Caco-2 (cell line): ENCODE data around the gene ACVR2B. TPM values are rescaled to one million over a fixed set of nuclear protein-coding genes. Genes with fewer than 3 reads are reported as not detected.

ENCODE experiments used
- BruUV-seq: library from RNA; stranded (reverse); fragments of 400-500 nt; replicated peaks from 2 replicates; lab custom pipeline; 2021; lab: Mats Ljungman, UMichigan
- CTCF ChIA-PET: fragments of 300-600 bp; sonication (Branson Sonifier 250); formaldehyde crosslinking; loops from one replicate; lab custom pipeline; 2022; ENCODE audit warnings: antibody characterized with exemption; lab: Charles Lee
- POLR2A ChIA-PET: fragments of 300-600 bp; sonication (Branson Sonifier 250); formaldehyde crosslinking; loops from one replicate; lab custom pipeline; 2022; ENCODE audit warnings: antibody characterized with exemption; lab: Charles Lee
- DNase-seq, 2 experiments: peaks; one replicate each; pipeline versions ENCODE4 v3.0.0 to v3.0.0-alpha.2; 2020 to 2022
- H3K27me3 ChIP-seq: replicated peaks from 2 replicates; pipeline ENCODE4 v1.6.0; 2011; ENCODE audit warnings: low read length; ENCODE audit not compliant: control insufficient read depth, insufficient read depth
- H3K36me3 ChIP-seq: 2 replicates; pipeline ENCODE4 v1.5.1; 2011; ENCODE audit warnings: low read length; ENCODE audit not compliant: control insufficient read depth, insufficient read depth
- H3K4me1 ChIP-seq: fragments of 250-450 bp; sonication (Bioruptor Pico); 2 replicates; pipeline ENCODE4 v1.5.1; 2020; ENCODE audit warnings: mild to moderate bottlenecking
- H3K4me3 ChIP-seq: 2 replicates; pipeline ENCODE4 v1.5.1; 2011; ENCODE audit warnings: low read depth, mild to moderate bottlenecking, control low read depth, low read length
- H3K9me3 ChIP-seq: fragments of 250-450 bp; sonication (Bioruptor Pico); 2 replicates; pipeline ENCODE4 v1.5.1; 2020; ENCODE audit warnings: mild to moderate bottlenecking, moderate library complexity
- H3K27ac Mint-ChIP-seq: one replicate; pipeline ENCODE4 v1.8.0; 2022; ENCODE audit warnings: mixed read lengths; ENCODE audit not compliant: unreplicated experiment
- H3K27me3 Mint-ChIP-seq: one replicate; pipeline ENCODE4 v1.8.0; 2022; ENCODE audit warnings: mixed read lengths; ENCODE audit not compliant: insufficient read depth, unreplicated experiment
- H3K36me3 Mint-ChIP-seq: one replicate; pipeline ENCODE4 v1.8.0; 2022; ENCODE audit warnings: mild to moderate bottlenecking, mixed read lengths; ENCODE audit not compliant: insufficient read depth, unreplicated experiment
- H3K4me1 Mint-ChIP-seq: one replicate; pipeline ENCODE4 v1.8.0; 2022; ENCODE audit warnings: low read depth, mixed read lengths; ENCODE audit not compliant: unreplicated experiment
- H3K4me3 Mint-ChIP-seq: one replicate; pipeline ENCODE4 v1.8.0; 2022; ENCODE audit warnings: mild to moderate bottlenecking, moderate library complexity, mixed read lengths; ENCODE audit not compliant: unreplicated experiment
- H3K9me3 Mint-ChIP-seq: one replicate; pipeline ENCODE4 v1.8.0; 2022; ENCODE audit warnings: mixed read lengths; ENCODE audit not compliant: unreplicated experiment
- CTCF ChIP-seq, 2 experiments: fragments of 200-600 bp in 1 of 2; IDR thresholded peaks; 1 replicate in 1 of 2; 2 replicates in 1 of 2; pipeline versions ENCODE4 v1.5.1 to v1.8.0; 2011 to 2022; ENCODE audit warnings: antibody characterized with exemption in 1 of 2, control low read depth in 1 of 2, inconsistent platforms in 1 of 2, low read depth in 1 of 2, low read length in 1 of 2, mild to moderate bottlenecking in 1 of 2, moderate library complexity in 1 of 2; ENCODE audit not compliant: insufficient read depth in 1 of 2, severe bottlenecking in 1 of 2, unreplicated experiment in 1 of 2
- intact Hi-C: fragments of 100-400 bp; cut with micrococcal nuclease; formaldehyde crosslinking; loops from one replicate; pipeline ENCODE4 v1.10.0; 2022; ENCODE audit not compliant: unreplicated experiment
- total RNA-seq: library from RNA; stranded (reverse); gene quantifications from 2 replicates; pipeline ENCODE4 v1.2.3, GENCODE V29; 2022

The ACVR2B gene
- total RNA-seq, 1 experiment from 2014 or later: 21.4 TPM

GRCh38 chr3:38515367-38515766, 61.7 kb downstream of the ACVR2B start:
- intact Hi-C loops: no loop called here
- Mint-ChIP-seq H3K36me3 (no peaks in the 10 kb centered on the region), H3K9me3 (no peaks in the 10 kb centered on the region), H3K27ac (no peak overlapping the region), H3K27me3 (no peaks in the 10 kb centered on the region), H3K4me1 (no peaks in the 10 kb centered on the region), H3K4me3 (no peak overlapping the region)
- Histone ChIP-seq H3K36me3 (no peaks in the 10 kb centered on the region), H3K27me3 (no peaks in the 10 kb centered on the region), H3K4me3 (no peak overlapping the region), H3K9me3 (no peaks in the 10 kb centered on the region), H3K4me1 (no peaks in the 10 kb centered on the region)
- no peak for DNase-seq
- ChIA-PET CTCF (no interaction called here), POLR2A (no interaction called here)
- no TSS peak for BruUV-seq
- TF ChIP-seq CTCF (IDR thresholded peaks at IDR 0.05; ENCODE audit: insufficient read depth in 1 of 2, low read depth in 1 of 2, low read length in 1 of 2, severe bottlenecking in 1 of 2, unreplicated experiment in 1 of 2): no peak

GRCh38 chr3:38516669-38517068, 63.0 kb downstream of the ACVR2B start:
- BruUV-seq: no TSS peak
- H3K9me3 ChIP-seq: no peaks in the 10 kb centered on the region
- no peaks in the 10 kb centered on the region for H3K4me1 ChIP-seq
- Mint-ChIP-seq H3K9me3 (no peaks in the 10 kb centered on the region), H3K36me3 (peaks cover under 1% of the 10 kb centered on the region), H3K27me3 (no peaks in the 10 kb centered on the region), H3K27ac (no peak overlapping the region), H3K4me1 (no peaks in the 10 kb centered on the region), H3K4me3 (no peak overlapping the region)
- intact Hi-C loops: no loop called here
- H3K27me3 ChIP-seq: no peaks in the 10 kb centered on the region
- ChIA-PET CTCF (no interaction called here), POLR2A (no interaction called here)
- DNase-seq: no peak
- no peaks in the 10 kb centered on the region for H3K36me3 ChIP-seq
- H3K4me3 ChIP-seq: no peak overlapping the region
- TF ChIP-seq CTCF (IDR thresholded peaks at IDR 0.05; ENCODE audit: insufficient read depth in 1 of 2, low read depth in 1 of 2, low read length in 1 of 2, severe bottlenecking in 1 of 2, unreplicated experiment in 1 of 2): no peak

GRCh38 chr3:38519000-38519399, 65.3 kb downstream of the ACVR2B start:
- intact Hi-C loops: no loop called here
- Mint-ChIP-seq H3K9me3 (no peaks in the 10 kb centered on the region), H3K27me3 (no peaks in the 10 kb centered on the region), H3K4me3 (no peak overlapping the region), H3K36me3 (peaks cover 6% of the 10 kb centered on the region), H3K27ac (no peak overlapping the region), H3K4me1 (no peaks in the 10 kb centered on the region)
- no peak overlapping the region for H3K4me3 ChIP-seq
- ChIA-PET POLR2A (no interaction called here), CTCF (interaction anchor here (1.3 kb wide), 1 partner anchor 86 kb away, joined by 4 read pairs; no protein-coding TSS in a partner anchor)
- no peak for DNase-seq
- no peak for TF ChIP-seq CTCF (IDR thresholded peaks at IDR 0.05; ENCODE audit: insufficient read depth in 1 of 2, low read depth in 1 of 2, low read length in 1 of 2, severe bottlenecking in 1 of 2, unreplicated experiment in 1 of 2)
- H3K4me1 ChIP-seq: no peaks in the 10 kb centered on the region
- no TSS peak for BruUV-seq
- no peaks in the 10 kb centered on the region for H3K27me3 ChIP-seq
- H3K36me3 ChIP-seq: no peaks in the 10 kb centered on the region; the same call in 1 of the 2 replicates
- no peaks in the 10 kb centered on the region for H3K9me3 ChIP-seq
